Measurements from ENCODE around the gene YY2.

YY2 gene

GRCh38 chrX:21821875-21822274 lies 33.9 kb upstream of the YY2 start:
- TF ChIP-seq CTCF (IDR thresholded peaks at IDR 0.05; ENCODE audit: control insufficient read depth, extremely low read depth, insufficient read depth) = no peak
- H3K4me3 ChIP-seq (ENCODE audit: low read depth, low read length) = no peak overlapping the region
- no peak for DNase-seq (ENCODE audit: low read depth)

GRCh38 chrX:21831496-21831895 lies 24.3 kb upstream of the YY2 start:
- TF ChIP-seq CTCF (IDR thresholded peaks at IDR 0.05; ENCODE audit: control insufficient read depth, extremely low read depth, insufficient read depth) = no peak
- H3K4me3 ChIP-seq (ENCODE audit: low read depth, low read length) = no peak overlapping the region
- no peak for DNase-seq (ENCODE audit: low read depth)

- DNase-seq (ENCODE audit: low read depth) = no peak
- H3K4me3 ChIP-seq (ENCODE audit: low read depth, low read length) = no peak overlapping the region
- no peak for TF ChIP-seq CTCF (IDR thresholded peaks at IDR 0.05; ENCODE audit: control insufficient read depth, extremely low read depth, insufficient read depth)
Observed at GRCh38 chrX:21837056-21837455, 18.7 kb upstream of the YY2 start.

- H3K4me3 ChIP-seq (ENCODE audit: low read depth, low read length) = peak overlapping the region; percentile 68
- DNase-seq (ENCODE audit: low read depth) = no peak
Observed at GRCh38 chrX:21838937-21839333, 16.9 kb upstream of the YY2 start.

GRCh38 chrX:21839334-21840192 lies 16.2 kb upstream of the YY2 start, which contains the start of gene MBTPS2:
TSS of gene MBTPS2 (plus strand) at chrX:21839617. CDS start at chrX:21839735, 118 bp downstream.
- peak within 1 kb of the TSS; percentile 68 for H3K4me3 ChIP-seq (ENCODE audit: low read depth, low read length)
- DNase-seq (ENCODE audit: low read depth) = peak; percentile 67
- peak; percentile 45 for TF ChIP-seq CTCF (IDR thresholded peaks at IDR 0.05; ENCODE audit: control insufficient read depth, extremely low read depth, insufficient read depth)

More at GRCh38 chrX:21838937-21839333, 16.9 kb upstream of the YY2 start:
- no peak for TF ChIP-seq CTCF (IDR thresholded peaks at IDR 0.05; ENCODE audit: control insufficient read depth, extremely low read depth, insufficient read depth)

GRCh38 chrX:21840193-21840545 lies 15.6 kb upstream of the YY2 start:
- H3K4me3 ChIP-seq (ENCODE audit: low read depth, low read length) = peak overlapping the region; percentile 68
- no peak for DNase-seq (ENCODE audit: low read depth)
- no peak for TF ChIP-seq CTCF (IDR thresholded peaks at IDR 0.05; ENCODE audit: control insufficient read depth, extremely low read depth, insufficient read depth)

- no peak overlapping the region for H3K4me3 ChIP-seq (ENCODE audit: low read depth, low read length)
- no peak for TF ChIP-seq CTCF (IDR thresholded peaks at IDR 0.05; ENCODE audit: control insufficient read depth, extremely low read depth, insufficient read depth)
- no peak for DNase-seq (ENCODE audit: low read depth)
Observed at GRCh38 chrX:21843179-21843578, 12.6 kb upstream of the YY2 start.
